GM18517 (cell line): Measurements from ENCODE around the gene NADSYN1.

Experiments used
- ATAC-seq: cut with Tn5 transposase; IDR thresholded peaks from one replicate; pipeline ENCODE4 v1.9.1; 2021; ENCODE audit warnings: mild to moderate bottlenecking, moderate library complexity; ENCODE audit not compliant: unreplicated experiment

The NADSYN1 gene

GRCh38 chr11:71542879-71543777 lies 90.1 kb downstream of the NADSYN1 start:
- ATAC-seq = no peak

- ATAC-seq = no peak
These were observed 90.9 kb downstream of the NADSYN1 start for GRCh38 chr11:71543866-71544265.

GRCh38 chr11:71544525-71545214 lies 91.7 kb downstream of the NADSYN1 start:
- no peak for ATAC-seq

- ATAC-seq = no peak
These were observed 92.5 kb downstream of the NADSYN1 start for GRCh38 chr11:71545405-71545966.

- ATAC-seq = no peak
These were observed 95.1 kb downstream of the NADSYN1 start, which contains the start of gene KRTAP5-9 for GRCh38 chr11:71548120-71548519. TSS of gene KRTAP5-9 (plus strand) at chr11:71548420. CDS start at chr11:71548658, 238 bp downstream.

- no peak for ATAC-seq
These were observed 95.7 kb downstream of the NADSYN1 start for GRCh38 chr11:71548716-71549151.
